Osteocyte (in vitro differentiated cells): ENCODE results near the gene MRGPRD. TPM values are rescaled to one million over a fixed set of nuclear protein-coding genes. Genes with fewer than 3 reads are reported as not detected.

ENCODE experiments used
- DNase-seq: peaks from one replicate; pipeline ENCODE4 v3.0.0; 2021; ENCODE audit warnings: mixed read lengths; ENCODE audit not compliant: unreplicated experiment; ENCODE audit errors: extremely low spot score
- H3K27ac Mint-ChIP-seq: one replicate; pipeline ENCODE4 v1.8.0; 2021; ENCODE audit warnings: mild to moderate bottlenecking, mixed read lengths; ENCODE audit not compliant: unreplicated experiment
- H3K27me3 Mint-ChIP-seq: one replicate; pipeline ENCODE4 v1.8.0; 2021; ENCODE audit warnings: mixed read lengths; ENCODE audit not compliant: unreplicated experiment
- H3K36me3 Mint-ChIP-seq: one replicate; pipeline ENCODE4 v1.8.0; 2021; ENCODE audit warnings: mixed read lengths; ENCODE audit not compliant: unreplicated experiment
- H3K4me1 Mint-ChIP-seq: one replicate; pipeline ENCODE4 v1.8.0; 2021; ENCODE audit warnings: mixed read lengths; ENCODE audit not compliant: unreplicated experiment
- H3K4me3 Mint-ChIP-seq: one replicate; pipeline ENCODE4 v1.8.0; 2021; ENCODE audit warnings: mild to moderate bottlenecking, moderate library complexity, mixed read lengths; ENCODE audit not compliant: unreplicated experiment
- H3K9me3 Mint-ChIP-seq: one replicate; pipeline ENCODE4 v1.8.0; 2021; ENCODE audit warnings: mixed read lengths; ENCODE audit not compliant: unreplicated experiment
- CTCF ChIP-seq: fragments of 200-600 bp; sonication (generic); IDR thresholded peaks from 2 replicates; pipeline ENCODE4 v1.5.0; 2021; ENCODE audit warnings: antibody characterized with exemption, mild to moderate bottlenecking, moderate library complexity
- total RNA-seq: library from RNA; stranded (reverse); gene quantifications from 2 replicates; pipeline ENCODE4 v1.2.1, GENCODE V29; 2021

MRGPRD gene
- total RNA-seq, 1 donor from 2014 or later: not detected

- Mint-ChIP-seq H3K27ac (no peak overlapping the region), H3K4me1 (peaks cover 64% of the 10 kb centered on the region), H3K9me3 (no peaks in the 10 kb centered on the region), H3K36me3 (peaks cover 5% of the 10 kb centered on the region), H3K4me3 (no peak overlapping the region), H3K27me3 (no peaks in the 10 kb centered on the region)
- no peak for TF ChIP-seq CTCF
- no peak for DNase-seq
Observed at GRCh38 chr11:69005631-69006368, 25.0 kb upstream of the MRGPRD start.

GRCh38 chr11:69005183-69005630, 24.4 kb upstream of the MRGPRD start:
- no peak for DNase-seq
- H3K4me1 Mint-ChIP-seq: peaks cover 65% of the 10 kb centered on the region

GRCh38 chr11:69004411-69005182, 23.8 kb upstream of the MRGPRD start:
- no peak overlapping the region for H3K4me3 Mint-ChIP-seq
- H3K4me1 Mint-ChIP-seq: peaks cover 64% of the 10 kb centered on the region
- no peaks in the 10 kb centered on the region for H3K27me3 Mint-ChIP-seq
- no peak for TF ChIP-seq CTCF
- no peaks in the 10 kb centered on the region for H3K9me3 Mint-ChIP-seq
- DNase-seq: no peak
- no peak overlapping the region for H3K27ac Mint-ChIP-seq
- peaks cover 5% of the 10 kb centered on the region for H3K36me3 Mint-ChIP-seq

More at GRCh38 chr11:69005183-69005630, 24.4 kb upstream of the MRGPRD start:
- no peak for TF ChIP-seq CTCF
- H3K27ac Mint-ChIP-seq: no peak overlapping the region
- peaks cover 5% of the 10 kb centered on the region for H3K36me3 Mint-ChIP-seq
- no peaks in the 10 kb centered on the region for H3K9me3 Mint-ChIP-seq
- no peak overlapping the region for H3K4me3 Mint-ChIP-seq
- no peaks in the 10 kb centered on the region for H3K27me3 Mint-ChIP-seq

- Mint-ChIP-seq H3K36me3 (peaks cover 5% of the 10 kb centered on the region), H3K27ac (no peak overlapping the region), H3K4me3 (no peak overlapping the region), H3K4me1 (peaks cover 64% of the 10 kb centered on the region), H3K9me3 (no peaks in the 10 kb centered on the region), H3K27me3 (no peaks in the 10 kb centered on the region)
- no peak for TF ChIP-seq CTCF
- DNase-seq: no peak
Observed at GRCh38 chr11:69003866-69004367, 23.1 kb upstream of the MRGPRD start.
